HEK293T (cell line): ENCODE measurements around the gene MEST.

Experiments
- FOXA1 ChIP-seq: fragments of 450-650 bp; IDR thresholded peaks from 2 replicates; pipeline ENCODE4 v1.6.1; 2016; ENCODE audit warnings: mild to moderate bottlenecking
- FOXK2 ChIP-seq: fragments of 450-650 bp; IDR thresholded peaks from 2 replicates; pipeline ENCODE4 v1.6.1; 2016; ENCODE audit warnings: mild to moderate bottlenecking
- HDGF ChIP-seq: fragments of 450-650 bp; IDR thresholded peaks from 2 replicates; pipeline ENCODE4 v1.6.1; 2017; ENCODE audit warnings: antibody characterized with exemption, borderline replicate concordance
- L3MBTL2 ChIP-seq: fragments of 450-650 bp; conservative IDR thresholded peaks from 2 replicates; pipeline ENCODE4 v1.6.1; 2016; ENCODE audit warnings: mild to moderate bottlenecking
- LEF1 ChIP-seq: fragments of 450-650 bp; IDR thresholded peaks from 2 replicates; pipeline ENCODE4 v1.6.1; 2017; ENCODE audit warnings: mild to moderate bottlenecking, borderline replicate concordance
- SP1 ChIP-seq: fragments of 450-650 bp; IDR thresholded peaks from 2 replicates; pipeline ENCODE4 v1.6.1; 2017
- TARDBP ChIP-seq: fragments of 450-650 bp; IDR thresholded peaks from 2 replicates; pipeline ENCODE4 v1.6.1; 2016
- TF ChIP-seq, protein P1 (sequence below): fragments of 450-650 bp; IDR thresholded peaks from 2 replicates; pipeline ENCODE4 v1.6.1; 2016

DNA sequence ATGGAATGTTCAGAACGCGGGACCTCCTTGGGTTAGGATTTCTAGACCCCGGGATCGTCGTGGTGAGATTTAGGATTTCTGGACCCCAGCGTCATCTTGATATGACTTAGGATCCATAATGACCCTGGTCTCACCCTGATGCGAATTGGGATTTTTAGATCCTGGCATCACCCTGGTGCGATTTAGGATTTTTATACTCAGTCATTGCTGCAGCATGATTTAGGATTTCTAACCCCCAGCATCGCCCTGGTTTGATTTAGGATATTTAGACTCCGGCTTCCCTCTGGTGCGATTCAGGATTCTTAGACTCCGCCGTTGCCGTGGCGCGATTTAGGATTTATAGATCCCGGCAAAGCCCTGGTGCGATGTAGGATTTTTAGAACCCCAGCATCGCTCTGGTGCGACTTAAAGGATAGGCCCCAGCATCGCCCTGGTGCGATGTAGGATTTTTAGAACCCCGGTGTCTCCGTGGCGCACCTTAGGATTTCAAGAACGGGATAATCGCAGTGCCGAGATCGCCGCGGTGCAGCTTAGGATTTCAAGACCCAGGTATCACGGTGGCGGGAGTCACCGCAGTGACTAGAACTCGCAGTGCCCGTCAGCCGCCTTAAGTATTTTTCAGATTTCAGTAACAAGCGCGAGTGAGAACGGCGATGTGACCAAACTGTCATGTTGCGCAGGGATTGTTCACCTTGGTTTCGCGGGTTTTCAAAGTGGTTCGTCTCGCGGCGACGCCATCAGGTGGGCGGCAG is 814 bp downstream of the MEST start:
- TF ChIP-seq TARDBP: no peak
- TF ChIP-seq HDGF: no peak
- TF ChIP-seq L3MBTL2: no peak
- TF ChIP-seq, protein P1, sequence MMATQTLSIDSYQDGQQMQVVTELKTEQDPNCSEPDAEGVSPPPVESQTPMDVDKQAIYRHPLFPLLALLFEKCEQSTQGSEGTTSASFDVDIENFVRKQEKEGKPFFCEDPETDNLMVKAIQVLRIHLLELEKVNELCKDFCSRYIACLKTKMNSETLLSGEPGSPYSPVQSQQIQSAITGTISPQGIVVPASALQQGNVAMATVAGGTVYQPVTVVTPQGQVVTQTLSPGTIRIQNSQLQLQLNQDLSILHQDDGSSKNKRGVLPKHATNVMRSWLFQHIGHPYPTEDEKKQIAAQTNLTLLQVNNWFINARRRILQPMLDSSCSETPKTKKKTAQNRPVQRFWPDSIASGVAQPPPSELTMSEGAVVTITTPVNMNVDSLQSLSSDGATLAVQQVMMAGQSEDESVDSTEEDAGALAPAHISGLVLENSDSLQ: no peak
- no peak for TF ChIP-seq FOXA1
- TF ChIP-seq LEF1: no peak
- TF ChIP-seq FOXK2: no peak
- TF ChIP-seq SP1: no peak
